Sigmoid colon (tissue), 7 donors: ENCODE results near the gene ENTR1. TPM values are rescaled to one million over a fixed set of nuclear protein-coding genes. Genes with fewer than 3 reads are reported as not detected.

ENCODE experiments used
- DNase-seq: peaks from one replicate; pipeline ENCODE4 v3.0.0-alpha.2; 2019
- H3K27ac ChIP-seq, 4 donors: fragments of 200-600 bp; sonication (generic); one replicate each; pipeline ENCODE4 v1.5.1; 2016 to 2019; ENCODE audit warnings: mild to moderate bottlenecking in 1 of 4
- H3K27me3 ChIP-seq, 3 donors: fragments of 200-600 bp; sonication (generic); one replicate each; pipeline ENCODE4 v1.5.1; 2019; ENCODE audit warnings: mild to moderate bottlenecking in 1 of 3
- H3K36me3 ChIP-seq, 4 donors: fragments of 200-600 bp; sonication (generic); one replicate each; pipeline ENCODE4 v1.5.1; 2016 to 2019
- H3K4me1 ChIP-seq, 4 donors: fragments of 200-600 bp; sonication (generic); one replicate each; pipeline ENCODE4 v1.5.1; 2017 to 2019
- H3K4me3 ChIP-seq, 4 donors: fragments of 200-600 bp; sonication (generic); one replicate each; pipeline ENCODE4 v1.5.1; 2017 to 2019; ENCODE audit warnings: mild to moderate bottlenecking in 2 of 4, moderate library complexity in 1 of 4
- H3K9me3 ChIP-seq, 4 donors: fragments of 200-600 bp in 3 of 4; sonication (generic) in 3 of 4; one replicate each; pipeline versions ENCODE4 v1.5.1 to v1.6.1; 2013 to 2019
- CTCF ChIP-seq, 4 experiments: fragments of 450-650 bp in 3 of 4; fragments of 200-600 bp in 1 of 4; IDR thresholded peaks; one replicate each; pipeline ENCODE4 v1.5.1; 2016 to 2019; ENCODE audit warnings: antibody characterized with exemption in 4 of 4, mild to moderate bottlenecking in 3 of 4, moderate library complexity in 2 of 4
- EP300 ChIP-seq, 4 donors: sonication (generic); formaldehyde crosslinking; IDR thresholded peaks; one replicate each; pipeline ENCODE4 v1.6.1; 2017; ENCODE audit warnings: antibody characterized with exemption in 4 of 4
- POLR2A ChIP-seq, 2 donors: fragments of 450-650 bp; IDR thresholded peaks; one replicate each; pipeline ENCODE4 v1.6.1; 2016; ENCODE audit warnings: antibody characterized with exemption in 2 of 2, mild to moderate bottlenecking in 2 of 2, moderate library complexity in 2 of 2
- POLR2AphosphoS5 ChIP-seq, 4 donors: sonication (generic); formaldehyde crosslinking; IDR thresholded peaks; one replicate each; pipeline ENCODE4 v1.6.1; 2017; ENCODE audit warnings: antibody characterized with exemption in 4 of 4
- WGBS, 2 donors: extraction: QIAGEN DNeasy Blood & Tissue Kit; methylation state at CpG; one replicate each; pipeline ENCODE4 v1.1.7; 2013; 5-methylcytosine and 5-hydroxymethylcytosine counted together
- intact Hi-C: fragments of 100-400 bp; cut with DNase I; formaldehyde crosslinking; loops from one replicate; pipeline ENCODE4 v1.15.1; 2023
- polyA plus RNA-seq, 3 donors: library from polyadenylated mRNA; stranded (reverse); fragments of 200-250 nt; gene quantifications; one replicate each; pipeline ENCODE4 v1.2.3, GENCODE V29; 2013
- total RNA-seq, 4 donors: library from RNA; depleted of rRNA; stranded (reverse); fragments of >200 nt; gene quantifications; one replicate each; pipeline ENCODE4 v1.1.0, GENCODE V29; 2016
- donor health status: healthy with polysubstance abuse.
- donor health status: Bipolar disorder and iron deficiency.
- donor health status: healthy.

Gene ENTR1
- total and polyA plus RNA-seq, 7 donors = 16.2 to 47.2 (median 30.6) TPM

GRCh38 chr9:136367296-136368145 is 42.9 kb downstream of the ENTR1 start:
- H3K4me1 ChIP-seq = peaks cover 0 to 18% (median 14%) of the 10 kb centered on the region in 4 donors
- no peak overlapping the region for H3K4me3 ChIP-seq
- TF ChIP-seq POLR2A (IDR thresholded peaks at IDR 0.05) = no peak
- no peak for TF ChIP-seq EP300 (IDR thresholded peaks at IDR 0.05)
- TF ChIP-seq CTCF (IDR thresholded peaks at IDR 0.05) = no peak
- no peak for TF ChIP-seq POLR2AphosphoS5 (IDR thresholded peaks at IDR 0.05)
- 87 to 89% methylated on average over 45 of the region's 45 CpGs for WGBS, 2 donors
- intact Hi-C loops = no loop called here
- no peaks in the 10 kb centered on the region for H3K36me3 ChIP-seq
- peaks cover 0 to 9% (median 6%) of the 10 kb centered on the region in 3 donors for H3K27me3 ChIP-seq
- no peak overlapping the region for H3K27ac ChIP-seq
- no peaks in the 10 kb centered on the region for H3K9me3 ChIP-seq
- no peak for DNase-seq

- peaks cover 0 to 9% (median 6%) of the 10 kb centered on the region in 3 donors for H3K27me3 ChIP-seq
- no peaks in the 10 kb centered on the region for H3K9me3 ChIP-seq
- DNase-seq = no peak
- intact Hi-C loops = no loop called here
- no peak overlapping the region for H3K27ac ChIP-seq
- TF ChIP-seq POLR2AphosphoS5 (IDR thresholded peaks at IDR 0.05) (no peak), POLR2A (IDR thresholded peaks at IDR 0.05) (no peak), CTCF (IDR thresholded peaks at IDR 0.05) (no peak), EP300 (IDR thresholded peaks at IDR 0.05) (no peak)
- 89 to 95% methylated on average over 9 of the region's 9 CpGs for WGBS, 2 donors
- no peak overlapping the region for H3K4me3 ChIP-seq
- no peaks in the 10 kb centered on the region for H3K36me3 ChIP-seq
- peaks cover 0 to 21% (median 20%) of the 10 kb centered on the region in 4 donors for H3K4me1 ChIP-seq
Observed at GRCh38 chr9:136366826-136367225, 43.6 kb downstream of the ENTR1 start.

GRCh38 chr9:136365775-136366222 is 44.6 kb downstream of the ENTR1 start:
- H3K36me3 ChIP-seq = no peaks in the 10 kb centered on the region
- no peaks in the 10 kb centered on the region for H3K9me3 ChIP-seq
- TF ChIP-seq POLR2AphosphoS5 (IDR thresholded peaks at IDR 0.05) = no peak
- no peak for TF ChIP-seq CTCF (IDR thresholded peaks at IDR 0.05)
- no peak for TF ChIP-seq EP300 (IDR thresholded peaks at IDR 0.05)
- TF ChIP-seq POLR2A (IDR thresholded peaks at IDR 0.05) = no peak
- H3K27me3 ChIP-seq = peaks cover 0 to 9% (median 6%) of the 10 kb centered on the region in 3 donors
- H3K27ac ChIP-seq = no peak overlapping the region
- DNase-seq = no peak
- H3K4me3 ChIP-seq = no peak overlapping the region
- H3K4me1 ChIP-seq = peaks cover 0 to 32% (median 30%) of the 10 kb centered on the region in 4 donors
- intact Hi-C loops = no loop called here
- 57 to 63% methylated on average over 9 of the region's 9 CpGs for WGBS, 2 donors

GRCh38 chr9:136364942-136365774 is 45.3 kb downstream of the ENTR1 start:
- intact Hi-C loops = loop anchor here (5.0 kb wide), 1 partner anchor 38 kb away; the partner anchor contains the start of gene GPSM1
- Histone ChIP-seq H3K36me3 (no peaks in the 10 kb centered on the region), H3K4me3 (no peak overlapping the region), H3K27me3 (peaks cover 0 to 9% (median 6%) of the 10 kb centered on the region in 3 donors), H3K27ac (no peak overlapping the region), H3K9me3 (no peaks in the 10 kb centered on the region), H3K4me1 (peaks cover 0 to 38% (median 34%) of the 10 kb centered on the region in 4 donors)
- TF ChIP-seq CTCF (IDR thresholded peaks at IDR 0.05) (no peak), EP300 (IDR thresholded peaks at IDR 0.05) (no peak), POLR2A (IDR thresholded peaks at IDR 0.05) (no peak)
- no peak for DNase-seq
- WGBS, 2 donors = 69 to 82% methylated on average over 31 of the region's 31 CpGs
